K562 (cell line): ENCODE measurements around the gene CCDC68. TPM values are rescaled to one million over a fixed set of nuclear protein-coding genes. Genes with fewer than 3 reads are reported as not detected.

Experiments used
- ATAC-seq: fragments of 200-7000 bp; cut with Tn5 transposase; 3 replicates; pipeline ENCODE4 v1.9.1; 2020; ENCODE audit warnings: moderate library complexity
- BruUV-seq: library from RNA; stranded (reverse); fragments of 400-500 nt; replicated peaks from 2 replicates; lab custom pipeline; 2021; lab: Mats Ljungman, UMichigan
- CTCF ChIA-PET: fragments of 300-600 bp; formaldehyde crosslinking; extraction: SDS; loops from one replicate; lab custom pipeline; 2021; ENCODE audit warnings: low intra/inter-chr PET ratio; lab: Yijun Ruan, JAX
- POLR2A ChIA-PET: fragments of 300-600, 350-650 bp; sonication (Branson Sonifier 250); formaldehyde crosslinking; extraction: SDS; loops from one replicate; lab custom pipeline; 2021; ENCODE audit warnings: antibody characterized with exemption, inconsistent platforms; lab: Yijun Ruan, JAX
- DNase-seq, 4 experiments: peaks; one replicate each; pipeline versions ENCODE4 v3.0.0 to v3.0.0-alpha.2; 2011 to 2018; ENCODE audit warnings: low spot score in 3 of 4, mixed read lengths in 3 of 4; ENCODE audit errors: extremely low read depth in 1 of 4
- FAIRE-seq: peaks from 2 replicates; lab custom pipeline; 2011; peaks lifted over from hg19 to GRCh38; lab: Jason Lieb, UNC
- H2AFZ ChIP-seq: 2 replicates; pipeline ENCODE4 v1.6.0; 2011; ENCODE audit warnings: low read depth, low read length, control low read depth, inconsistent platforms
- H3K27ac ChIP-seq: fragments of 200-600 bp; 3 replicates; pipeline ENCODE4 v1.8.0; 2011; ENCODE audit warnings: low read depth, mild to moderate bottlenecking, control low read depth, inconsistent platforms, low read length, moderate library complexity, mixed read lengths; ENCODE audit errors: extremely low read depth
- H3K27me3 ChIP-seq, 2 experiments: fragments of 300-600 bp in 1 of 2; 2 replicates in 1 of 2; 3 replicates in 1 of 2; pipeline versions ENCODE4 v1.6.0 to v1.8.0; 2011; ENCODE audit warnings: inconsistent platforms in 2 of 2, low read length in 2 of 2, mild to moderate bottlenecking in 1 of 2, mixed read lengths in 1 of 2, moderate library complexity in 1 of 2; ENCODE audit not compliant: control insufficient read depth in 2 of 2, insufficient read depth in 2 of 2
- H3K36me3 ChIP-seq: fragments of 300-600 bp; 3 replicates; pipeline ENCODE4 v1.8.0; 2011; ENCODE audit warnings: mild to moderate bottlenecking, low read length, inconsistent platforms; ENCODE audit not compliant: control insufficient read depth, insufficient read depth
- H3K4me1 ChIP-seq, 2 experiments: fragments of 200-600 bp in 1 of 2; replicated peaks in 1 of 2; 2 replicates in 1 of 2; 3 replicates in 1 of 2; pipeline versions ENCODE4 v1.5.1 to v1.8.0; 2011; ENCODE audit warnings: inconsistent platforms in 2 of 2, low read length in 2 of 2, mild to moderate bottlenecking in 1 of 2, mixed read lengths in 1 of 2, moderate library complexity in 1 of 2; ENCODE audit not compliant: control insufficient read depth in 2 of 2, insufficient read depth in 2 of 2
- H3K4me2 ChIP-seq: 2 replicates; pipeline ENCODE4 v1.6.1; 2011; ENCODE audit warnings: low read length, control low read depth, inconsistent platforms, mixed read lengths; ENCODE audit not compliant: insufficient read depth
- H3K4me3 ChIP-seq: fragments of 200-600 bp; sonication (generic), shearing (Covaris generic); 2 replicates; pipeline ENCODE4 v1.5.1; 2016; ENCODE audit warnings: control low read depth, inconsistent platforms
- H3K79me2 ChIP-seq: fragments of 200-600 bp; 3 replicates; pipeline ENCODE4 v1.8.0; 2011; ENCODE audit warnings: low read length, inconsistent platforms; ENCODE audit not compliant: control insufficient read depth, insufficient read depth
- H3K9ac ChIP-seq, 2 experiments: 2 replicates each; pipeline versions ENCODE4 v1.6.0 to v1.6.1; 2011; ENCODE audit warnings: low read depth in 2 of 2, low read length in 2 of 2, control low read depth in 1 of 2, inconsistent platforms in 1 of 2, mild to moderate bottlenecking in 1 of 2, mixed read lengths in 1 of 2; ENCODE audit not compliant: insufficient read depth in 1 of 2
- H3K9me1 ChIP-seq: one replicate; pipeline ENCODE4 v1.6.0; 2011; ENCODE audit warnings: inconsistent platforms, mild to moderate bottlenecking, low read length, moderate library complexity; ENCODE audit not compliant: control insufficient read depth, insufficient read depth
- H3K9me3 ChIP-seq: replicated peaks from 2 replicates; pipeline ENCODE4 v1.5.1; 2011; ENCODE audit warnings: low read depth, low read length, inconsistent platforms; ENCODE audit not compliant: control insufficient read depth, insufficient read depth
- H4K20me1 ChIP-seq: replicated peaks from 2 replicates; pipeline ENCODE4 v1.6.1; 2011; ENCODE audit warnings: low read length, inconsistent platforms, mixed read lengths; ENCODE audit not compliant: control insufficient read depth, insufficient read depth
- FOXO4 ChIP-seq: fragments of 450-650 bp; formaldehyde crosslinking; IDR thresholded peaks from 2 replicates; pipeline ENCODE4 v1.4.0; 2020; ENCODE audit warnings: mild to moderate bottlenecking, moderate library complexity
- HDAC3 ChIP-seq: fragments of 450-650 bp; IDR thresholded peaks from 2 replicates; pipeline ENCODE4 v1.6.1; 2018; ENCODE audit warnings: borderline replicate concordance, mild to moderate bottlenecking, moderate library complexity; ENCODE audit not compliant: partially characterized antibody
- HNRNPK ChIP-seq: fragments of 200-400 bp; formaldehyde crosslinking; IDR thresholded peaks from one replicate; pipeline ENCODE4 v1.6.1; 2018; ENCODE audit warnings: mild to moderate bottlenecking, low read depth, low read length; ENCODE audit not compliant: poor library complexity, severe bottlenecking
- MCM7 ChIP-seq, 2 experiments: fragments of 450-650 bp; IDR thresholded peaks; 2 replicates each; pipeline ENCODE4 v1.6.1; 2016 to 2018
- PHB ChIP-seq: fragments of 250-450 bp; sonication (Bioruptor Pico); IDR thresholded peaks from 2 replicates; pipeline ENCODE4 v1.5.0; 2021
- STAT6 ChIP-seq: sonication (generic); formaldehyde crosslinking; IDR thresholded peaks from 2 replicates; pipeline ENCODE4 v1.8.1; 2023; ENCODE audit warnings: mild to moderate bottlenecking, missing genetic modification reagents
- WGBS: fragments of 100-300 bp; shearing (Covaris generic); methylation state at CpG from one replicate; pipeline ENCODE4 v1.1.6; 2016; ENCODE audit warnings: low coverage, mixed read lengths; ENCODE audit not compliant: insufficient coverage; ENCODE audit errors: missing lambda C conversion rate; 5-methylcytosine and 5-hydroxymethylcytosine counted together
- in situ Hi-C: fragments of 300-500 bp; cut with MboI; formaldehyde crosslinking; loops from 4 replicates; pipeline ENCODE4 v1.15.0; 2018; ENCODE audit warnings: inconsistent platforms, mixed read lengths
- intact Hi-C: fragments of 100-400 bp; cut with micrococcal nuclease; formaldehyde crosslinking; loops from 2 replicates; pipeline ENCODE4 v1.14.2; 2022
- polyA plus RNA-seq, 8 experiments: library from polyadenylated mRNA; depleted of rRNA in 4 of 8; stranded (reverse) in 5 of 8; unstranded in 3 of 8; fragments of >200 nt; fragmentation: Nextera tagmentation in 2 of 8; fragmentation: Illumina TruSeq in 1 of 8; extraction: Ambion mirVana in 2 of 8; extraction: Trizol in 1 of 8; gene quantifications; 2 replicates each; pipeline versions ENCODE4 v1.2.1 to v1.2.3, GENCODE V29; 2011 to 2014; ENCODE audit warnings: inconsistent platforms in 1 of 8, missing spikeins in 1 of 8
- total RNA-seq, 7 experiments: library from RNA; depleted of rRNA in 6 of 7; stranded (reverse); fragments of >200 nt in 6 of 7; fragmentation: Illumina TruSeq in 2 of 7; extraction: Trizol in 2 of 7; gene quantifications; 2 replicates each; pipeline versions ENCODE4 v1.2.1 to v1.2.3, GENCODE V29; 2011 to 2021; ENCODE audit warnings: low replicate concordance in 1 of 7

CCDC68 gene
- total and polyA plus RNA-seq, 9 of the 15 experiments (the other 6 are each of a cell fraction or from before 2014, with no cell fraction given): 0.28 to 4.5 (median 1.4) TPM

- H3K4me3 ChIP-seq: no peak overlapping the region
- no peak for TF ChIP-seq FOXO4
- TF ChIP-seq STAT6: no peak
- no peak for TF ChIP-seq PHB (CRISPR knock-in tag)
- TF ChIP-seq HNRNPK: no peak
- TF ChIP-seq HDAC3: no peak
- TF ChIP-seq MCM7 (IDR thresholded peaks at IDR 0.05): no peak
- TF ChIP-seq, all 486 proteins: peak for 0
- H4K20me1 ChIP-seq: no peaks in the 10 kb centered on the region
- H3K36me3 ChIP-seq: no peaks in the 10 kb centered on the region
- H3K4me2 ChIP-seq: no peak overlapping the region
- in situ Hi-C loops (no loop called here), intact Hi-C loops (no loop called here)
- no peaks in the 10 kb centered on the region for H3K79me2 ChIP-seq
- WGBS: 50% methylated on average over 1 of the region's 2 CpGs
- no peak overlapping the region for H3K27ac ChIP-seq
- no peak for ATAC-seq
- no peaks in the 10 kb centered on the region for H3K9me3 ChIP-seq
- H2AFZ ChIP-seq: no peak overlapping the region
- H3K9ac ChIP-seq: no peak overlapping the region
- POLR2A ChIA-PET: no interaction called here
- H3K27me3 ChIP-seq: no peaks in the 10 kb centered on the region
- H3K4me1 ChIP-seq: no peaks in the 10 kb centered on the region
- no peak for DNase-seq
- CTCF ChIA-PET: no interaction called here
- no peaks in the 10 kb centered on the region for H3K9me1 ChIP-seq
- FAIRE-seq: no peak
- BruUV-seq: no TSS peak
Measured at GRCh38 chr18:54928236-54928635, 31.0 kb downstream of the CCDC68 start.
